B cell (primary cell): ENCODE results near the gene ZSWIM2.

ENCODE experiments used
- CTCF ChIP-seq: fragments of 200-600 bp; IDR thresholded peaks from one replicate; pipeline ENCODE4 v1.8.0; 2022; ENCODE audit warnings: antibody characterized with exemption, mild to moderate bottlenecking
- EZH2 ChIP-seq: IDR thresholded peaks from 2 replicates; pipeline ENCODE4 v1.6.1; 2012; ENCODE audit warnings: borderline replicate concordance, low read depth, mild to moderate bottlenecking, moderate library complexity, low read length; ENCODE audit not compliant: insufficient read depth, poor library complexity, severe bottlenecking

GRCh38 chr2:186887107-186888090, 38.4 kb upstream of the ZSWIM2 start:
- TF ChIP-seq CTCF: no peak
- no peak for TF ChIP-seq EZH2
